Upper lobe of left lung (tissue), 4 donors: ENCODE results near the gene BANF1.

ENCODE experiments used
- POLR2A ChIP-seq, 4 donors: fragments of 450-650 bp; IDR thresholded peaks; one replicate each; pipeline ENCODE4 v1.5.1; 2016 to 2017; ENCODE audit warnings: antibody characterized with exemption in 4 of 4, mild to moderate bottlenecking in 2 of 4
- TF ChIP-seq, protein P1 (sequence below), 6 experiments: fragments of 450-650 bp in 4 of 6; fragments of 200-600 bp in 2 of 6; sonication (generic) in 2 of 6; IDR thresholded peaks; one replicate each; pipeline ENCODE4 v1.5.1; 2016 to 2019; ENCODE audit warnings: antibody characterized with exemption in 6 of 6

DNA sequence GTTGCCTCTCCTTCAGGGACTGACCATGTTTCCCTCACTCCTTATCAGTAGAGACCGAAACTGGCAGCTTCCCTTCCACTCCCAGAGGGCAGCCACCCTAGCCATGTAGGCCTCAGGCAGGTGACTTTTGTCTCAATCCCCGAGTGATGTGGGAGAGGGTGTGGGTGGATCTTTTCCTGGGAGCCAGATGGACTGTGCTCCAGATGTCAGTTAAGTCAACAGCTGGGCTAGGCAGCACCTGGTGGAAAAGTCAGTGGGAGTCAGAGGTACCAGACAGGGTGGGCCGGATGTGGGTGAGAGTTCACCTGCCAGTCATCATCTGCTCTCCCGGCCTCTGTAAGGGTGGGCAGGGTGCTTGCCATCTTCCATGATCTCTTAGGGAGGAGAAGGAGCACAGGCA lies 1.9 kb downstream of the BANF1 start:
- TF ChIP-seq POLR2A (IDR thresholded peaks at IDR 0.05), result no peak
- TF ChIP-seq, protein P1, sequence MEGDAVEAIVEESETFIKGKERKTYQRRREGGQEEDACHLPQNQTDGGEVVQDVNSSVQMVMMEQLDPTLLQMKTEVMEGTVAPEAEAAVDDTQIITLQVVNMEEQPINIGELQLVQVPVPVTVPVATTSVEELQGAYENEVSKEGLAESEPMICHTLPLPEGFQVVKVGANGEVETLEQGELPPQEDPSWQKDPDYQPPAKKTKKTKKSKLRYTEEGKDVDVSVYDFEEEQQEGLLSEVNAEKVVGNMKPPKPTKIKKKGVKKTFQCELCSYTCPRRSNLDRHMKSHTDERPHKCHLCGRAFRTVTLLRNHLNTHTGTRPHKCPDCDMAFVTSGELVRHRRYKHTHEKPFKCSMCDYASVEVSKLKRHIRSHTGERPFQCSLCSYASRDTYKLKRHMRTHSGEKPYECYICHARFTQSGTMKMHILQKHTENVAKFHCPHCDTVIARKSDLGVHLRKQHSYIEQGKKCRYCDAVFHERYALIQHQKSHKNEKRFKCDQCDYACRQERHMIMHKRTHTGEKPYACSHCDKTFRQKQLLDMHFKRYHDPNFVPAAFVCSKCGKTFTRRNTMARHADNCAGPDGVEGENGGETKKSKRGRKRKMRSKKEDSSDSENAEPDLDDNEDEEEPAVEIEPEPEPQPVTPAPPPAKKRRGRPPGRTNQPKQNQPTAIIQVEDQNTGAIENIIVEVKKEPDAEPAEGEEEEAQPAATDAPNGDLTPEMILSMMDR (IDR thresholded peaks at IDR 0.05), result no peak
